ENCODE data around the gene IPO5. TPM values are rescaled to one million over a fixed set of nuclear protein-coding genes. Genes with fewer than 3 reads are reported as not detected.
"Not testable (repeated sequence)": the region's sequence is repeated elsewhere in the genome, so short reads cannot be mapped to it uniquely, and the experiment has no call there.

The IPO5 gene
- total RNA-seq, 1 donor from 2014 or later, result 83.6 TPM

DNA sequence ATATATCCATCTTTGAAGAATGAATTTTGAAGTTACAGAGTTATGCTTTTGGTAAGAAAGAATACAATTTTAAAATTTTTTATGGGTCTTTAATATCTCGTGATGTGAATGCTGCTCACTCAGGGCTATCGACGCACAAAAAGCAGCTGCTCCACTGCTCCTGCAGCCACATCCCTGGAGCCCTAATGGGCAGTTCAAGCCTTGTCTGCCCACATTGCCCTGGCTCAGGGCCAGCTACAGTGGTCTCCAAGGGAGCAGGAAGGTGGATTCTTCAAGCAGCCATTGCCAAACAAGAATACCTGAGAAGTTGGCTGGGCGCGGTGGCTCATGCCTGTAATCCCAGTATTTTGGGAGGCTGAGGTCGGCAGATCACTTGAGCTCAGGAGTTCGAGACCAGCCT, 85.8 kb downstream of the IPO5 start:
- ATAC-seq (no peak), DNase-seq (no peak)
- Histone ChIP-seq H3K27ac (no peak overlapping the region), H3K27me3 (ENCODE audit: low read depth) (no peaks in the 10 kb centered on the region), H3K9me3 (no peaks in the 10 kb centered on the region), H3K4me3 (no peak overlapping the region), H3K4me1 (no peaks in the 10 kb centered on the region), H3K36me3 (no peaks in the 10 kb centered on the region)
- TF ChIP-seq, protein P1, sequence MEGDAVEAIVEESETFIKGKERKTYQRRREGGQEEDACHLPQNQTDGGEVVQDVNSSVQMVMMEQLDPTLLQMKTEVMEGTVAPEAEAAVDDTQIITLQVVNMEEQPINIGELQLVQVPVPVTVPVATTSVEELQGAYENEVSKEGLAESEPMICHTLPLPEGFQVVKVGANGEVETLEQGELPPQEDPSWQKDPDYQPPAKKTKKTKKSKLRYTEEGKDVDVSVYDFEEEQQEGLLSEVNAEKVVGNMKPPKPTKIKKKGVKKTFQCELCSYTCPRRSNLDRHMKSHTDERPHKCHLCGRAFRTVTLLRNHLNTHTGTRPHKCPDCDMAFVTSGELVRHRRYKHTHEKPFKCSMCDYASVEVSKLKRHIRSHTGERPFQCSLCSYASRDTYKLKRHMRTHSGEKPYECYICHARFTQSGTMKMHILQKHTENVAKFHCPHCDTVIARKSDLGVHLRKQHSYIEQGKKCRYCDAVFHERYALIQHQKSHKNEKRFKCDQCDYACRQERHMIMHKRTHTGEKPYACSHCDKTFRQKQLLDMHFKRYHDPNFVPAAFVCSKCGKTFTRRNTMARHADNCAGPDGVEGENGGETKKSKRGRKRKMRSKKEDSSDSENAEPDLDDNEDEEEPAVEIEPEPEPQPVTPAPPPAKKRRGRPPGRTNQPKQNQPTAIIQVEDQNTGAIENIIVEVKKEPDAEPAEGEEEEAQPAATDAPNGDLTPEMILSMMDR (IDR thresholded peaks at IDR 0.05), result no peak
- intact Hi-C loops (cut with DNase I), result no loop called here

DNA sequence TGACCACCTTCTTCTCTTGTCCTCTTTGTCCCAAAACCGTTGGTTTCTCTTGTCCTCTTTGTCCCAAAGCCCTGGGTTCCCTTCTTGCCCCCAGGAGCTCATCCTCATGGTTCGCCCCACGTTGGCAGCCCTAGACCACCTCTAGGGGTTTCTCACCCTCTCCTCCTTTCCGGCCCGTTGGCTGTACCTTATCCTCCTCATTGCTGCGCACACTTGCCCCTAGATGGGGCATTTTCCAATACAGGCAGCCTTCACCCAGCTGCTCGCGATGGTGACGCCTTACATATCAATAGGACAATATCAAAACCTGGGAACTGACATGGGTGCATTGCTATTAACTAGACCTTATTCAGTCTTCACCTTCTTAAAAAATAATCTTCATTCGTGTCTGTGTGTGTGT, 86.5 kb downstream of the IPO5 start:
- TF ChIP-seq, protein P1 (IDR thresholded peaks at IDR 0.05), result no peak
- DNase-seq (no peak), ATAC-seq (no peak)
- no peaks in the 10 kb centered on the region for H3K4me1 ChIP-seq
- H3K4me3 ChIP-seq, result no peak overlapping the region
- intact Hi-C loops (cut with DNase I), result no loop called here
- no peak overlapping the region for H3K27ac ChIP-seq
- H3K36me3 ChIP-seq, result no peaks in the 10 kb centered on the region
- no peaks in the 10 kb centered on the region for H3K27me3 ChIP-seq (ENCODE audit: low read depth)
- H3K9me3 ChIP-seq, result no peaks in the 10 kb centered on the region

DNA sequence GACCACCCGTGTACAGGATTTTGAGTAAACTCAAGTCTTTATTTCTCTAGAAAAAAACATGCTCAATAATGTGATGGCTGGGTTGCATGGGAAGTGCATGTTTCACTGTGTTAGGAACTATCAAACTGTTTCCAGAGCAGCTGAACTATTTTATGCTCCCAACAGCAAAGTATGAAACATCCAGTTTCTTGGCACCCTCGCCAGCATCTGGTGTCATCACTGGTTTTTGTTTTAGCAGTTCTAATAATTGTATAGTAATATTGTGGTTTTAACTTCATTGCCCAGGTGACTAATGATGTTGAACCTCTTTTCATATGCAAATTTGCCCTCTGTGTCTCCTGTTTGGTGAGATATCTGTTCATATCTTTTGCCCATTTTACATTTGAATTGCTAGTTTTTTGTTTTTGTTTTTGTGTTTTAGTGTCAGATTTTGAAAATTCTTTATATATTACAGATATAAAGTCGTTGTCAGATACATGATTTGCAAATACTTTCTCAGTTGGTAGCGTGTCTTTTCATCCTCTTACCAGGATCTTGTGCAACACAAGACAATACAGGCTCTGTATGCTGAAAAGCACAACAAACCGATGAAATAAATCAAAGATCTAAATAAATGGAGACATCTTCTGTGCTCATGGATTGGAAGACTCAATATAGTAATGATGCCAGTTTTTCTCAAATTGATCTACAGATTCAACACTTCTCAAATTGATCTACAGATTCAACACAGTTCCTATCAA, 87.8 kb downstream of the IPO5 start:
- Histone ChIP-seq H3K4me3 (no peak overlapping the region), H3K9me3 (no peaks in the 10 kb centered on the region), H3K27me3 (ENCODE audit: low read depth) (no peaks in the 10 kb centered on the region), H3K36me3 (no peaks in the 10 kb centered on the region), H3K4me1 (no peaks in the 10 kb centered on the region), H3K27ac (no peak overlapping the region)
- TF ChIP-seq, protein P1 (IDR thresholded peaks at IDR 0.05), result no peak
- intact Hi-C loops (cut with DNase I), result no loop called here
- DNase-seq, result no peak
- ATAC-seq, result no peak

DNA sequence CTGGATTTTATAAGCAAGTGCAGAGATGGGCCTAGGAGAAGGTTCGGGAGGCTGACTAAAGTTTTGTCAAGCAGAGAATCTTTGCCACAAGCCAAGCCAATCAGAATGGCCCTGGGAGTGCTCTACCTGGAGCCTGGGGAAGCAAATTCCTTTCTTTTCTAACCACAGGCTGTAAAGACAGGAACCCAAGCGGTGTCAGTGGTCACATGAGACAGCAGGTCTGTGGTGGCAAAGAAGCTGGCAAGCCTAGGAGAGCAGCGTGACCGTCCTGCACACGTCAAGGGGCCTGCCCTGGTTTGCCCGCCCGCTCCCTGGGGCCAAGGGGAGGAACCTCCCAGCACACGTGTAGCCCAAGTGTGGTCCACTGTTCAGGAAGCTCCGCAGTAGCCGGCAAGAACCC, 90.8 kb downstream of the IPO5 start:
- DNase-seq (no peak), ATAC-seq (no peak)
- Histone ChIP-seq H3K4me1 (no peaks in the 10 kb centered on the region), H3K27ac (no peak overlapping the region), H3K9me3 (no peaks in the 10 kb centered on the region), H3K36me3 (no peaks in the 10 kb centered on the region), H3K27me3 (ENCODE audit: low read depth) (no peaks in the 10 kb centered on the region), H3K4me3 (no peak overlapping the region)
- intact Hi-C loops (cut with DNase I), result no loop called here
- TF ChIP-seq, protein P1 (IDR thresholded peaks at IDR 0.05), result no peak

DNA sequence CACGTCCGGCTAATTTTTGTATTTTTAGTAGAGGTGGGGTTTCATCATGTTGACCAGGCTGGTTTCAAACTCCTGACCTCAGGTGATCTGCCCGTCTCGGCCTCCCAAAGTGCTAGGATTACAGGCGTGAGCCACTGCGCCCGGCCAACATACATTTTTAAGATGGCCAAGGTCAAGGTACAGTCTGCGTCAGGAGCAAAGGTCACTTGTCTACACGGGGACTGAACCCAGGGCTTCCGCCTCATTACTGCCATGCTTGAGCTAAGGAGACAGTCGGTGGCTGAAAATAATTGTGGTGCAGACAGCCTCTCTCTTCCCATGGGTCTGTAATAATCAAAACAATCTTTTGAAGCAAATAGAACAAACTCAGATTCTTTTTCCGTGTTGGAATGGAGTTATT, 94.3 kb downstream of the IPO5 start:
- H3K36me3 ChIP-seq; H3K4me3 ChIP-seq; DNase-seq; intact Hi-C loops (cut with DNase I); H3K4me1 ChIP-seq; H3K27ac ChIP-seq; H3K9me3 ChIP-seq; H3K27me3 ChIP-seq (ENCODE audit: low read depth); ATAC-seq: not testable (repeated sequence)

DNA sequence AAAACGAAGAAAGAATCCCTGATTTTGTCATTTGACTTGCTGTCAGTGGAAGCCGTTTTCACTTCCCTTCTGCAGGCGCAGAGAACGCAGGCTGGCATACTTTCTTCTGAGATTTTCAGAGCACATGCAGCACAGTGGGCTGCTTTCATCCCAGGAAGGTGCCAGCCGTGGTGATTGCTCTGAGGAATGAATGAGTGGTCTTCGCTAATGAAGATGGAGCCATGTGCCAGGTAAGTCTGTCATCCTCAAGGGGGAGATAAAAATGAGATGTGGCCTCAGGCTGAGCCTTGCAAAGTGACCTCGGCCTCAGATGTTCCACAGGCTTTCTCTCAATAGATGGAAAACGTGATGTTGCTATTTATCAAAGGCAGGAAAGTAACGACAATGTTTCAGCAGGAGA, 94.8 kb downstream of the IPO5 start:
- H3K36me3 ChIP-seq, result no peaks in the 10 kb centered on the region
- no peaks in the 10 kb centered on the region for H3K9me3 ChIP-seq
- TF ChIP-seq, protein P1 (IDR thresholded peaks at IDR 0.05), result no peak
- intact Hi-C loops (cut with DNase I), result no loop called here
- ATAC-seq, result no peak
- H3K27me3 ChIP-seq (ENCODE audit: low read depth), result no peaks in the 10 kb centered on the region
- no peak overlapping the region for H3K27ac ChIP-seq
- DNase-seq, result no peak
- no peak overlapping the region for H3K4me3 ChIP-seq
- peaks cover 3% of the 10 kb centered on the region for H3K4me1 ChIP-seq
